SK-N-MC (cell line): Measurements from ENCODE around the gene EIF1B.

ENCODE experiments used
- EZH2 ChIP-seq: fragments of 200-600 bp; sonication (generic); IDR thresholded peaks from one replicate; pipeline ENCODE4 v1.6.1; 2017; ENCODE audit warnings: antibody characterized with exemption
- FOXP2 ChIP-seq: optimal IDR thresholded peaks from 2 replicates; pipeline ENCODE3; 2011; ENCODE audit warnings: mild to moderate bottlenecking, moderate library complexity; ENCODE audit not compliant: insufficient read depth; ENCODE audit errors: extremely low read length, control extremely low read depth
- POLR2AphosphoS5 ChIP-seq: IDR thresholded peaks from 2 replicates; pipeline ENCODE4 v1.6.1; 2012; ENCODE audit warnings: mild to moderate bottlenecking, low read depth, low read length, borderline replicate concordance

DNA sequence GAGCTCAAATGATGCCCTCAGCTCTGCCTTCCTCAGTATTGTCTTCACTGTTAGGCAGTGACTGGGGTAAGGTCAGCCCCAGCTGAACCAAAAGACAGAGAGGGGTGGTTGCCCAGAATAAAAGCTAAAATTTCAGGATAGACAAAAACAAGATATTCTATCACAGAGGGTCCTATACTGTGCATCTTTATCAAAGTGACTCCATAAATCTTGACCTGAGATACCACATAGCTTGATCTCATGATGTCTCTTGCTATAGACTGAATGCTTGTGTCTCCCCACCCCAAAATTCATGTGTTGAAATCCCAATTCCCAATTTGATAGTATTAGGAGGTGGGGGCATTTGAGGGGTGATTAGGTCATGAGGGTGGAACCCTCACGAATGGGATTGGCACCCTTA is 30.4 kb downstream of the EIF1B start:
- TF ChIP-seq EZH2 (no peak), POLR2AphosphoS5 (no peak), FOXP2 (no peak)
